Measurements from ENCODE around the gene KCNA3. TPM values are rescaled to one million over a fixed set of nuclear protein-coding genes. Genes with fewer than 3 reads are reported as not detected.

Gene KCNA3
- total and polyA plus RNA-seq, 2 of the 8 experiments (the other 6 are each of a cell fraction or from before 2014, with no cell fraction given), result 0.95 to 1.1 TPM

DNA sequence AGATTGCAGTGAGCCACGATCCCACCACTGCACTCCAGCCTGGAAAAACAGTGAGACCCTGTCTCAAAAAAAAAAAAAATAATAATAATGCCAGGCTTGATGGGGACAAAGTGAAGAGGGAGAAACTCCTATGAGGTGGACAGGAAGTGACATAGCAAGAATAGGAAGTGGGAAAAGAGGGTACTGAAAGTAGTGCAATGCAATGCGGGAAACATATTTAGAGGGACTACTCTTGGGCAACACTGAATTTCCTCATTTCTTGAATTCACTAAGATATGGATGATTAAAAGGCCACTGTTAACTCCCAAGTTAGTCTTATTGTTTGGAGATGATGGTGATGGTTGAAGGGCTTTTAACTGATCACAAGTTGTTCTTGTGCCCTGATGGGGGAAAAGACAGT is 47.0 kb downstream of the KCNA3 start (continued):
- TF ChIP-seq, protein P1, sequence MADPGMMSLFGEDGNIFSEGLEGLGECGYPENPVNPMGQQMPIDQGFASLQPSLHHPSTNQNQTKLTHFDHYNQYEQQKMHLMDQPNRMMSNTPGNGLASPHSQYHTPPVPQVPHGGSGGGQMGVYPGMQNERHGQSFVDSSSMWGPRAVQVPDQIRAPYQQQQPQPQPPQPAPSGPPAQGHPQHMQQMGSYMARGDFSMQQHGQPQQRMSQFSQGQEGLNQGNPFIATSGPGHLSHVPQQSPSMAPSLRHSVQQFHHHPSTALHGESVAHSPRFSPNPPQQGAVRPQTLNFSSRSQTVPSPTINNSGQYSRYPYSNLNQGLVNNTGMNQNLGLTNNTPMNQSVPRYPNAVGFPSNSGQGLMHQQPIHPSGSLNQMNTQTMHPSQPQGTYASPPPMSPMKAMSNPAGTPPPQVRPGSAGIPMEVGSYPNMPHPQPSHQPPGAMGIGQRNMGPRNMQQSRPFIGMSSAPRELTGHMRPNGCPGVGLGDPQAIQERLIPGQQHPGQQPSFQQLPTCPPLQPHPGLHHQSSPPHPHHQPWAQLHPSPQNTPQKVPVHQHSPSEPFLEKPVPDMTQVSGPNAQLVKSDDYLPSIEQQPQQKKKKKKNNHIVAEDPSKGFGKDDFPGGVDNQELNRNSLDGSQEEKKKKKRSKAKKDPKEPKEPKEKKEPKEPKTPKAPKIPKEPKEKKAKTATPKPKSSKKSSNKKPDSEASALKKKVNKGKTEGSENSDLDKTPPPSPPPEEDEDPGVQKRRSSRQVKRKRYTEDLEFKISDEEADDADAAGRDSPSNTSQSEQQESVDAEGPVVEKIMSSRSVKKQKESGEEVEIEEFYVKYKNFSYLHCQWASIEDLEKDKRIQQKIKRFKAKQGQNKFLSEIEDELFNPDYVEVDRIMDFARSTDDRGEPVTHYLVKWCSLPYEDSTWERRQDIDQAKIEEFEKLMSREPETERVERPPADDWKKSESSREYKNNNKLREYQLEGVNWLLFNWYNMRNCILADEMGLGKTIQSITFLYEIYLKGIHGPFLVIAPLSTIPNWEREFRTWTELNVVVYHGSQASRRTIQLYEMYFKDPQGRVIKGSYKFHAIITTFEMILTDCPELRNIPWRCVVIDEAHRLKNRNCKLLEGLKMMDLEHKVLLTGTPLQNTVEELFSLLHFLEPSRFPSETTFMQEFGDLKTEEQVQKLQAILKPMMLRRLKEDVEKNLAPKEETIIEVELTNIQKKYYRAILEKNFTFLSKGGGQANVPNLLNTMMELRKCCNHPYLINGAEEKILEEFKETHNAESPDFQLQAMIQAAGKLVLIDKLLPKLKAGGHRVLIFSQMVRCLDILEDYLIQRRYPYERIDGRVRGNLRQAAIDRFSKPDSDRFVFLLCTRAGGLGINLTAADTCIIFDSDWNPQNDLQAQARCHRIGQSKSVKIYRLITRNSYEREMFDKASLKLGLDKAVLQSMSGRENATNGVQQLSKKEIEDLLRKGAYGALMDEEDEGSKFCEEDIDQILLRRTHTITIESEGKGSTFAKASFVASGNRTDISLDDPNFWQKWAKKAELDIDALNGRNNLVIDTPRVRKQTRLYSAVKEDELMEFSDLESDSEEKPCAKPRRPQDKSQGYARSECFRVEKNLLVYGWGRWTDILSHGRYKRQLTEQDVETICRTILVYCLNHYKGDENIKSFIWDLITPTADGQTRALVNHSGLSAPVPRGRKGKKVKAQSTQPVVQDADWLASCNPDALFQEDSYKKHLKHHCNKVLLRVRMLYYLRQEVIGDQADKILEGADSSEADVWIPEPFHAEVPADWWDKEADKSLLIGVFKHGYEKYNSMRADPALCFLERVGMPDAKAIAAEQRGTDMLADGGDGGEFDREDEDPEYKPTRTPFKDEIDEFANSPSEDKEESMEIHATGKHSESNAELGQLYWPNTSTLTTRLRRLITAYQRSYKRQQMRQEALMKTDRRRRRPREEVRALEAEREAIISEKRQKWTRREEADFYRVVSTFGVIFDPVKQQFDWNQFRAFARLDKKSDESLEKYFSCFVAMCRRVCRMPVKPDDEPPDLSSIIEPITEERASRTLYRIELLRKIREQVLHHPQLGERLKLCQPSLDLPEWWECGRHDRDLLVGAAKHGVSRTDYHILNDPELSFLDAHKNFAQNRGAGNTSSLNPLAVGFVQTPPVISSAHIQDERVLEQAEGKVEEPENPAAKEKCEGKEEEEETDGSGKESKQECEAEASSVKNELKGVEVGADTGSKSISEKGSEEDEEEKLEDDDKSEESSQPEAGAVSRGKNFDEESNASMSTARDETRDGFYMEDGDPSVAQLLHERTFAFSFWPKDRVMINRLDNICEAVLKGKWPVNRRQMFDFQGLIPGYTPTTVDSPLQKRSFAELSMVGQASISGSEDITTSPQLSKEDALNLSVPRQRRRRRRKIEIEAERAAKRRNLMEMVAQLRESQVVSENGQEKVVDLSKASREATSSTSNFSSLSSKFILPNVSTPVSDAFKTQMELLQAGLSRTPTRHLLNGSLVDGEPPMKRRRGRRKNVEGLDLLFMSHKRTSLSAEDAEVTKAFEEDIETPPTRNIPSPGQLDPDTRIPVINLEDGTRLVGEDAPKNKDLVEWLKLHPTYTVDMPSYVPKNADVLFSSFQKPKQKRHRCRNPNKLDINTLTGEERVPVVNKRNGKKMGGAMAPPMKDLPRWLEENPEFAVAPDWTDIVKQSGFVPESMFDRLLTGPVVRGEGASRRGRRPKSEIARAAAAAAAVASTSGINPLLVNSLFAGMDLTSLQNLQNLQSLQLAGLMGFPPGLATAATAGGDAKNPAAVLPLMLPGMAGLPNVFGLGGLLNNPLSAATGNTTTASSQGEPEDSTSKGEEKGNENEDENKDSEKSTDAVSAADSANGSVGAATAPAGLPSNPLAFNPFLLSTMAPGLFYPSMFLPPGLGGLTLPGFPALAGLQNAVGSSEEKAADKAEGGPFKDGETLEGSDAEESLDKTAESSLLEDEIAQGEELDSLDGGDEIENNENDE (IDR thresholded peaks at IDR 0.05; ENCODE audit: insufficient replicate concordance, low read length), result no peak
- no peak for TF ChIP-seq SP2 (IDR thresholded peaks at IDR 0.05; ENCODE audit: low read length)
- TF ChIP-seq TBP (IDR thresholded peaks at IDR 0.05; ENCODE audit: low read depth, low read length), result no peak
- TF ChIP-seq POLR2AphosphoS5 (IDR thresholded peaks at IDR 0.05; ENCODE audit: low read depth, low read length), result no peak
- TF ChIP-seq NANOG (IDR thresholded peaks at IDR 0.05; ENCODE audit: insufficient read depth, low read depth, low read length, poor library complexity, severe bottlenecking), result no peak
- TF ChIP-seq SIRT6 (IDR thresholded peaks at IDR 0.05; ENCODE audit: low read length), result no peak
- no peak for TF ChIP-seq RBBP5 (IDR thresholded peaks at IDR 0.05; ENCODE audit: borderline replicate concordance, low read depth, low read length)
